Neural progenitor cell (in vitro differentiated cells): Measurements from ENCODE around the gene PRMT7. TPM values are rescaled to one million over a fixed set of nuclear protein-coding genes. Genes with fewer than 3 reads are reported as not detected.

Experiments used
- DNase-seq: peaks from one replicate; pipeline ENCODE4 v3.0.0-alpha.2; 2016; ENCODE audit warnings: low spot score
- H2AFZ ChIP-seq: fragments of 200-600 bp; sonication (generic); replicated peaks from 2 replicates; pipeline ENCODE4 v1.6.1; 2016; ENCODE audit warnings: antibody characterized with exemption
- H3F3A ChIP-seq: fragments of 200-600 bp; sonication (generic); 2 replicates; pipeline ENCODE4 v1.6.1; 2016; ENCODE audit warnings: antibody characterized with exemption, low read depth
- H3K27ac ChIP-seq: fragments of 200-600 bp; sonication (generic); 2 replicates; pipeline ENCODE4 v1.5.1; 2016; ENCODE audit warnings: mild to moderate bottlenecking
- H3K27me3 ChIP-seq: fragments of 200-600 bp; sonication (generic); 2 replicates; pipeline ENCODE4 v1.6.1; 2016; ENCODE audit warnings: mild to moderate bottlenecking, moderate library complexity
- H3K36me3 ChIP-seq: fragments of 200-600 bp; sonication (generic); 2 replicates; pipeline ENCODE4 v1.5.1; 2016
- H3K4me1 ChIP-seq: fragments of 200-600 bp; sonication (generic); 2 replicates; pipeline ENCODE4 v1.6.1; 2016; ENCODE audit warnings: mixed run types
- H3K4me2 ChIP-seq: fragments of 200-600 bp; sonication (generic); 2 replicates; pipeline ENCODE4 v1.6.1; 2016
- H3K4me3 ChIP-seq: fragments of 200-600 bp; sonication (generic); 2 replicates; pipeline ENCODE4 v1.5.1; 2016
- H3K79me2 ChIP-seq: fragments of 200-600 bp; sonication (generic); 2 replicates; pipeline ENCODE4 v1.6.1; 2016; ENCODE audit warnings: low read depth
- H3K9ac ChIP-seq: fragments of 200-600 bp; sonication (generic); 2 replicates; pipeline ENCODE4 v1.6.1; 2016
- H3K9me3 ChIP-seq: fragments of 200-600 bp; sonication (generic); 2 replicates; pipeline ENCODE4 v1.5.1; 2016; ENCODE audit warnings: low read depth
- H4K20me1 ChIP-seq: fragments of 200-600 bp; sonication (generic); 2 replicates; pipeline ENCODE4 v1.6.1; 2016; ENCODE audit warnings: low read depth
- H3K27ac Mint-ChIP-seq: 3 replicates; pipeline ENCODE4 v1.8.0; 2021; ENCODE audit warnings: mixed read lengths
- H3K27me3 Mint-ChIP-seq: 2 replicates; pipeline ENCODE4 v1.8.0; 2022; ENCODE audit warnings: low read depth, mild to moderate bottlenecking, inconsistent platforms, moderate library complexity, mixed read lengths; ENCODE audit not compliant: insufficient read depth
- H3K36me3 Mint-ChIP-seq: 3 replicates; pipeline ENCODE4 v1.8.0; 2021; ENCODE audit warnings: mixed read lengths
- H3K4me1 Mint-ChIP-seq: 3 replicates; pipeline ENCODE4 v1.8.0; 2021; ENCODE audit warnings: mixed read lengths
- H3K4me3 Mint-ChIP-seq: 3 replicates; pipeline ENCODE4 v1.8.0; 2021; ENCODE audit warnings: mild to moderate bottlenecking, moderate library complexity, mixed read lengths
- H3K9me3 Mint-ChIP-seq: 3 replicates; pipeline ENCODE4 v1.8.0; 2020; ENCODE audit warnings: mixed read lengths
- CTCF ChIP-seq: fragments of 200-600 bp; sonication (generic); IDR thresholded peaks from 2 replicates; pipeline ENCODE4 v1.5.1; 2017; ENCODE audit warnings: antibody characterized with exemption, mild to moderate bottlenecking
- EZH2 ChIP-seq: fragments of 200-600 bp; sonication (generic); IDR thresholded peaks from 2 replicates; pipeline ENCODE4 v1.6.1; 2017; ENCODE audit warnings: antibody characterized with exemption, mild to moderate bottlenecking, moderate library complexity
- EZH2phosphoT487 ChIP-seq: fragments of 200-600 bp; sonication (generic); IDR thresholded peaks from 2 replicates; pipeline ENCODE4 v1.6.1; 2017; ENCODE audit warnings: antibody characterized with exemption
- total RNA-seq: library from RNA; depleted of rRNA; stranded (reverse); fragments of >200 nt; gene quantifications from 2 replicates; pipeline ENCODE4 v1.2.3, GENCODE V29; 2015; ENCODE audit warnings: low replicate concordance

PRMT7 gene
- total RNA-seq, 1 donor from 2014 or later: 70.2 TPM

DNA sequence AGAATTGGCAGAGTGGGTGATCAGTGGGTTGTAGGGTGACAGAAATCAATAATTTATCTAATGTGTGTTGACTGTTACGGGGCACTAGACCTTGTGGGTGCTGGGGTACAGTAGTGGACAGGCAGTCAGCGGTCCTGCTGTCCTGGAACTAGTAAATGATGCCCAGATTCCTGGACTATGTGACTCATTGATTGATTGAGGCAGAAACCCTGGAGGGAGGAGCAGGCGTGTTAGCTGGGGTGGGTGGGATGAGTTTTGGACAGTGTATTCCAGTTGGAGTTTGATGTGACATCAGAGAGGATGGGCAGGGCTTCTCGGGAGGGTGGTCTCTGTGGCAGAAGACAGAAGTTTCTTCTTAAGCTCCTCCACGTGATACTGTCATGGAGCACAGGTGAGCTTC, 24.4 kb downstream of the PRMT7 start:
- DNase-seq: no peak
- Histone ChIP-seq H3K9ac (no peak overlapping the region), H3F3A (no peaks in the 10 kb centered on the region), H4K20me1 (peaks cover 3% of the 10 kb centered on the region), H3K36me3 (no peaks in the 10 kb centered on the region), H3K27ac (no peak overlapping the region), H3K4me2 (no peak overlapping the region), H3K27me3 (no peaks in the 10 kb centered on the region), H3K79me2 (no peaks in the 10 kb centered on the region), H3K4me1 (no peaks in the 10 kb centered on the region), H2AFZ (no peak overlapping the region), H3K9me3 (no peaks in the 10 kb centered on the region), H3K4me3 (no peak overlapping the region)
- TF ChIP-seq CTCF (no peak), EZH2phosphoT487 (no peak)
- Mint-ChIP-seq H3K4me3 (no peak overlapping the region), H3K4me1 (peaks cover 2% of the 10 kb centered on the region), H3K9me3 (no peaks in the 10 kb centered on the region), H3K27me3 (peaks cover 2% of the 10 kb centered on the region), H3K27ac (peak overlapping the region; percentile 8), H3K36me3 (peaks cover 19% of the 10 kb centered on the region)

- no peak overlapping the region for H2AFZ ChIP-seq
Observed at GRCh38 chr16:68338326-68339119, 27.7 kb downstream of the PRMT7 start.

DNA sequence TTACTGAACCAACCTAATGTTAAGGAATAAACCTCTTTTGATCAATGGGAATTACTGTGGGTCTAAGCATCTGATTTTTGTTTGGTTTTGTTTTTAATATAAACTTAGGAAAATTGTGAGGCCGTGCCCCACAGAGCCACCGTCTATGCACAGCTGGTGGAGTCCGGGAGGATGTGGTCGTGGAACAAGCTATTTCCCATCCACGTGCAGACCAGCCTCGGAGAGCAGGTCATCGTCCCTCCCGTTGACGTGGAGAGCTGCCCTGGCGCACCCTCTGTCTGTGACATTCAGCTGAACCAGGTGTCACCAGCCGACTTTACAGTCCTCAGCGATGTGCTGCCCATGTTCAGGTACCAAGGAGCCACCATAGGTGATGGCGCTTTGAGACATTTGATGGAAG, 28.4 kb downstream of the PRMT7 start:
- no peaks in the 10 kb centered on the region for H3K9me3 Mint-ChIP-seq
- H3K27me3 ChIP-seq: no peaks in the 10 kb centered on the region
- no peak for DNase-seq
- H3K4me2 ChIP-seq: no peak overlapping the region
- no peaks in the 10 kb centered on the region for H3K4me1 Mint-ChIP-seq
- peaks cover 2% of the 10 kb centered on the region for H3K27me3 Mint-ChIP-seq
- H3K27ac ChIP-seq: no peak overlapping the region
- no peaks in the 10 kb centered on the region for H3K79me2 ChIP-seq
- no peaks in the 10 kb centered on the region for H3F3A ChIP-seq
- no peak overlapping the region for H3K27ac Mint-ChIP-seq
- no peak overlapping the region for H3K4me3 ChIP-seq
- H3K9me3 ChIP-seq: no peaks in the 10 kb centered on the region
- no peak overlapping the region for H3K4me3 Mint-ChIP-seq
- peaks cover under 1% of the 10 kb centered on the region for H4K20me1 ChIP-seq
- H3K9ac ChIP-seq: no peak overlapping the region
- no peaks in the 10 kb centered on the region for H3K4me1 ChIP-seq
- H3K36me3 Mint-ChIP-seq: peaks cover 28% of the 10 kb centered on the region
- H2AFZ ChIP-seq: no peak overlapping the region
- no peaks in the 10 kb centered on the region for H3K36me3 ChIP-seq
- TF ChIP-seq CTCF (no peak), EZH2phosphoT487 (no peak), EZH2 (no peak)

More at GRCh38 chr16:68338326-68339119, 27.7 kb downstream of the PRMT7 start:
- H3K4me3 ChIP-seq: no peak overlapping the region
- Mint-ChIP-seq H3K27me3 (peaks cover 2% of the 10 kb centered on the region), H3K36me3 (peaks cover 30% of the 10 kb centered on the region), H3K4me1 (no peaks in the 10 kb centered on the region), H3K27ac (peak overlapping the region; percentile 40), H3K4me3 (no peak overlapping the region), H3K9me3 (no peaks in the 10 kb centered on the region)
- H3K79me2 ChIP-seq: no peaks in the 10 kb centered on the region
- no peak overlapping the region for H3K27ac ChIP-seq
- no peaks in the 10 kb centered on the region for H3K4me1 ChIP-seq
- no peak for DNase-seq
- no peaks in the 10 kb centered on the region for H3K27me3 ChIP-seq
- H4K20me1 ChIP-seq: peaks cover 3% of the 10 kb centered on the region
- H3K36me3 ChIP-seq: no peaks in the 10 kb centered on the region
- H3F3A ChIP-seq: no peaks in the 10 kb centered on the region
- no peak overlapping the region for H3K9ac ChIP-seq
- no peak overlapping the region for H3K4me2 ChIP-seq
- no peaks in the 10 kb centered on the region for H3K9me3 ChIP-seq
- TF ChIP-seq CTCF (no peak), EZH2phosphoT487 (no peak), EZH2 (no peak)
